Transverse colon (tissue), 3 donors: Measurements from ENCODE around the gene PDGFC.

Experiments
- CTCF ChIP-seq, 5 experiments: fragments of 200-600 bp in 3 of 5; fragments of 450-650 bp in 2 of 5; sonication (generic) in 3 of 5; IDR thresholded peaks; 1 replicate in 2 of 5; 2 replicates in 3 of 5; pipeline ENCODE4 v1.5.1; 2016 to 2017; ENCODE audit warnings: antibody characterized with exemption in 5 of 5, inconsistent platforms in 3 of 5, mild to moderate bottlenecking in 2 of 5, moderate library complexity in 1 of 5
- EP300 ChIP-seq: sonication (generic); formaldehyde crosslinking; IDR thresholded peaks from one replicate; pipeline ENCODE4 v1.6.1; 2017; ENCODE audit warnings: antibody characterized with exemption, low read depth

GRCh38 chr4:156799121-156799589 lies 172.4 kb downstream of the PDGFC start:
- TF ChIP-seq CTCF (IDR thresholded peaks at IDR 0.05) (no peak), EP300 (no peak)
